B cell (primary cell): ENCODE data around the gene MUC5AC. TPM values are rescaled to one million over a fixed set of nuclear protein-coding genes. Genes with fewer than 3 reads are reported as not detected.

Experiments
- ATAC-seq: fragments of 200-7000 bp; cut with Tn5 transposase; one replicate; pipeline ENCODE4 v1.10.0; 2021; ENCODE audit warnings: low read depth, mild to moderate bottlenecking, moderate number of reproducible peaks, moderate library complexity
- CTCF ChIA-PET: fragments of 350-600 bp; sonication (Branson Sonifier 250); formaldehyde crosslinking; loops from one replicate; lab custom pipeline; 2021; ENCODE audit warnings: antibody characterized with exemption, inconsistent platforms; lab: Charles Lee
- POLR2A ChIA-PET: fragments of 350-600 bp; sonication (Branson Sonifier 250); formaldehyde crosslinking; loops from one replicate; lab custom pipeline; 2021; ENCODE audit warnings: antibody characterized with exemption; lab: Charles Lee
- DNase-seq: peaks from one replicate; pipeline ENCODE4 v3.0.0; 2013
- H2AFZ ChIP-seq: 2 replicates; pipeline ENCODE4 v1.6.1; 2012; ENCODE audit warnings: mild to moderate bottlenecking, low read depth, low read length; ENCODE audit not compliant: insufficient read depth, poor library complexity, severe bottlenecking
- H3K27ac ChIP-seq, 2 donors: 1 replicate in 1 of 2; 2 replicates in 1 of 2; pipeline ENCODE4 v1.5.1; 2012 to 2013; ENCODE audit warnings: low read length in 2 of 2, mild to moderate bottlenecking in 2 of 2, moderate library complexity in 1 of 2
- H3K27me3 ChIP-seq, 4 experiments: fragments of 200-600 bp in 1 of 4; sonication (generic) in 1 of 4; replicated peaks in 1 of 4; 1 replicate in 2 of 4; 2 replicates in 2 of 4; pipeline versions ENCODE4 v1.6.1 to v1.7.0; 2013 to 2016; ENCODE audit warnings: low read length in 3 of 4, mild to moderate bottlenecking in 2 of 4, mixed read lengths in 1 of 4, moderate library complexity in 1 of 4; ENCODE audit not compliant: insufficient read depth in 4 of 4, control insufficient read depth in 3 of 4; ENCODE audit errors: control extremely low read depth in 1 of 4
- H3K36me3 ChIP-seq, 2 experiments: replicated peaks in 1 of 2; 1 replicate in 1 of 2; 2 replicates in 1 of 2; pipeline versions ENCODE4 v1.6.1 to v1.7.1; 2013; ENCODE audit warnings: low read length in 1 of 2; ENCODE audit not compliant: insufficient read depth in 2 of 2, control insufficient read depth in 1 of 2; ENCODE audit errors: control extremely low read depth in 1 of 2, extremely low read depth in 1 of 2
- H3K4me1 ChIP-seq, 2 donors: fragments of 200-600 bp in 1 of 2; sonication (generic) in 1 of 2; 1 replicate in 1 of 2; 2 replicates in 1 of 2; pipeline versions ENCODE4 v1.5.1 to v1.6.1; 2013 to 2017; ENCODE audit warnings: low read length in 2 of 2; ENCODE audit not compliant: control insufficient read depth in 2 of 2, insufficient read depth in 2 of 2
- H3K4me2 ChIP-seq: replicated peaks from 2 replicates; pipeline ENCODE3; 2012; ENCODE audit warnings: mild to moderate bottlenecking, low read depth, low read length; ENCODE audit not compliant: poor library complexity, severe bottlenecking
- H3K4me3 ChIP-seq, 5 experiments: fragments of 200-600 bp in 1 of 5; sonication (generic) in 1 of 5; 1 replicate in 3 of 5; 2 replicates in 2 of 5; pipeline versions ENCODE4 v1.5.1 to v1.7.0; 2011 to 2016; ENCODE audit warnings: low read length in 4 of 5, mild to moderate bottlenecking in 4 of 5, low read depth in 2 of 5, control low read depth in 1 of 5, moderate library complexity in 1 of 5; ENCODE audit not compliant: insufficient read depth in 1 of 5; ENCODE audit errors: control extremely low read depth in 1 of 5, extremely low read depth in 1 of 5
- H3K79me2 ChIP-seq: fragments of 200-600 bp; sonication (generic); one replicate; pipeline ENCODE4 v1.6.0; 2016; ENCODE audit warnings: low read length; ENCODE audit not compliant: control insufficient read depth, insufficient read depth
- H3K9ac ChIP-seq: fragments of 200-600 bp; sonication (generic); 2 replicates; pipeline ENCODE4 v1.6.1; 2017; ENCODE audit warnings: mild to moderate bottlenecking, low read length, moderate library complexity
- H3K9me3 ChIP-seq, 3 donors: one replicate each; pipeline versions ENCODE4 v1.6.1 to v1.7.1; 2013; ENCODE audit warnings: low read length in 2 of 3; ENCODE audit not compliant: control insufficient read depth in 2 of 3, insufficient read depth in 1 of 3; ENCODE audit errors: control extremely low read depth in 1 of 3
- H4K20me1 ChIP-seq: 2 replicates; pipeline ENCODE4 v1.6.0; 2012; ENCODE audit warnings: mild to moderate bottlenecking, low read length; ENCODE audit not compliant: insufficient read depth, control insufficient read depth, poor library complexity, severe bottlenecking
- H3K27ac Mint-ChIP-seq: one replicate; pipeline ENCODE4 v1.8.0; 2021; ENCODE audit warnings: mixed read lengths
- H3K27me3 Mint-ChIP-seq: one replicate; pipeline ENCODE4 v1.8.0; 2021; ENCODE audit warnings: mixed read lengths
- H3K4me1 Mint-ChIP-seq: one replicate; pipeline ENCODE4 v1.8.0; 2021; ENCODE audit warnings: mixed read lengths
- H3K4me3 Mint-ChIP-seq: one replicate; pipeline ENCODE4 v1.8.0; 2021; ENCODE audit warnings: mixed read lengths
- H3K9me3 Mint-ChIP-seq: one replicate; pipeline ENCODE4 v1.8.0; 2022; ENCODE audit warnings: mixed read lengths; ENCODE audit not compliant: insufficient read depth
- EZH2 ChIP-seq: IDR thresholded peaks from 2 replicates; pipeline ENCODE4 v1.6.1; 2012; ENCODE audit warnings: borderline replicate concordance, low read depth, mild to moderate bottlenecking, moderate library complexity, low read length; ENCODE audit not compliant: insufficient read depth, poor library complexity, severe bottlenecking
- whole genome bisulfite sequencing: methylation state at CpG from one replicate; pipeline ENCODE4 v1.1.5; 2013; ENCODE audit warnings: missing lambda C conversion rate; ENCODE audit not compliant: insufficient coverage; 5-methylcytosine and 5-hydroxymethylcytosine counted together
- intact Hi-C: fragments of 100-400 bp; cut with micrococcal nuclease; formaldehyde crosslinking; loops from one replicate; pipeline ENCODE4 v1.10.0; 2022
- polyA plus RNA-seq: library from polyadenylated mRNA; depleted of rRNA; stranded (reverse); fragments of >200 nt; gene quantifications from 2 replicates; pipeline ENCODE4 v1.2.3, GENCODE V29; 2012
- total RNA-seq, 2 donors: library from RNA; stranded (reverse); fragments of 120-200 nt in 1 of 2; gene quantifications; 1 replicate in 1 of 2; 2 replicates in 1 of 2; pipeline versions ENCODE4 v1.2.3 to v1.2.4, GENCODE V29; 2013 to 2022
- TF ChIP-seq, protein P1 (sequence below): fragments of 200-600 bp; IDR thresholded peaks from one replicate; pipeline ENCODE4 v1.8.0; 2022; ENCODE audit warnings: antibody characterized with exemption, mild to moderate bottlenecking

Gene MUC5AC
- total and polyA plus RNA-seq, 2 donors (not counting 1 experiment from before 2014, with no cell fraction given), result not detected

- no peak overlapping the region for H3K4me3 ChIP-seq
- no peaks in the 10 kb centered on the region for H3K4me1 ChIP-seq
- no peaks in the 10 kb centered on the region for H3K36me3 ChIP-seq
- no peaks in the 10 kb centered on the region for H3K27me3 ChIP-seq
- ATAC-seq (no peak), DNase-seq (no peak)
- 89% methylated on average over 19 of the region's 23 CpGs for WGBS
- Mint-ChIP-seq H3K9me3 (no peaks in the 10 kb centered on the region), H3K4me3 (no peak overlapping the region), H3K27me3 (no peaks in the 10 kb centered on the region), H3K4me1 (no peaks in the 10 kb centered on the region), H3K27ac (no peak overlapping the region)
- CTCF ChIA-PET, result no interaction called here
- no peaks in the 10 kb centered on the region for H3K79me2 ChIP-seq
- intact Hi-C loops, result no loop called here
- no peak overlapping the region for H3K27ac ChIP-seq
- H2AFZ ChIP-seq, result no peak overlapping the region
- TF ChIP-seq, protein P1, sequence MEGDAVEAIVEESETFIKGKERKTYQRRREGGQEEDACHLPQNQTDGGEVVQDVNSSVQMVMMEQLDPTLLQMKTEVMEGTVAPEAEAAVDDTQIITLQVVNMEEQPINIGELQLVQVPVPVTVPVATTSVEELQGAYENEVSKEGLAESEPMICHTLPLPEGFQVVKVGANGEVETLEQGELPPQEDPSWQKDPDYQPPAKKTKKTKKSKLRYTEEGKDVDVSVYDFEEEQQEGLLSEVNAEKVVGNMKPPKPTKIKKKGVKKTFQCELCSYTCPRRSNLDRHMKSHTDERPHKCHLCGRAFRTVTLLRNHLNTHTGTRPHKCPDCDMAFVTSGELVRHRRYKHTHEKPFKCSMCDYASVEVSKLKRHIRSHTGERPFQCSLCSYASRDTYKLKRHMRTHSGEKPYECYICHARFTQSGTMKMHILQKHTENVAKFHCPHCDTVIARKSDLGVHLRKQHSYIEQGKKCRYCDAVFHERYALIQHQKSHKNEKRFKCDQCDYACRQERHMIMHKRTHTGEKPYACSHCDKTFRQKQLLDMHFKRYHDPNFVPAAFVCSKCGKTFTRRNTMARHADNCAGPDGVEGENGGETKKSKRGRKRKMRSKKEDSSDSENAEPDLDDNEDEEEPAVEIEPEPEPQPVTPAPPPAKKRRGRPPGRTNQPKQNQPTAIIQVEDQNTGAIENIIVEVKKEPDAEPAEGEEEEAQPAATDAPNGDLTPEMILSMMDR, result no peak
- no peak for TF ChIP-seq EZH2
- POLR2A ChIA-PET, result no interaction called here
- no peaks in the 10 kb centered on the region for H3K9me3 ChIP-seq
- no peaks in the 10 kb centered on the region for H4K20me1 ChIP-seq
- no peak overlapping the region for H3K4me2 ChIP-seq
- no peak overlapping the region for H3K9ac ChIP-seq
Observed at GRCh38 chr11:1235306-1235900, 77.7 kb downstream of the MUC5AC start.

DNA sequence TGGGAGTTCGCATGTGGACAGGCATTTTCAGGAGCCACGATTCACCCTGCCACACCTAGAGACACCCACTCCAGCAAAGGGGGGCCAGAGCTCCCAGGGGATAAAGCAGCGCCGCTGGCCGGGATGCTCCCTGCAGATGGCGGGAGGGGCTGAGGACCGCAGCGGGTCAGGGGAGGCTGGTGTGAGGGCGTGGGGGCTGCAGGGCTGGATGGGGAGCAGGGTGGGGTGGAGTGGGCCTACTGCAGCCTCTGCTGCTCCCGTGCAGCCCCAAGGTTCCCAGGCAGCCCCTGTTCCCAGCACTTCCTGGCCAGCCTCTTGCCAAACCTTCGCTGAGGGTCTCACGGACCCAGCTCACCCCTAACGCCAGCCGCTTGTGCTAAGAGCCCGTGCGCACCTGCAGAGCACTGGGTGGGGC, 78.2 kb downstream of the MUC5AC start:
- Histone ChIP-seq H3K9ac (no peak overlapping the region), H2AFZ (no peak overlapping the region), H3K36me3 (no peaks in the 10 kb centered on the region), H3K79me2 (no peaks in the 10 kb centered on the region), H3K27ac (no peak overlapping the region), H3K4me2 (no peak overlapping the region), H3K4me3 (no peak overlapping the region), H3K4me1 (no peaks in the 10 kb centered on the region), H3K9me3 (peaks cover 0 to 5% (median 0%) of the 10 kb centered on the region in 3 donors), H3K27me3 (no peaks in the 10 kb centered on the region), H4K20me1 (no peaks in the 10 kb centered on the region)
- Mint-ChIP-seq H3K27ac (no peak overlapping the region), H3K9me3 (no peaks in the 10 kb centered on the region), H3K4me1 (no peaks in the 10 kb centered on the region), H3K4me3 (no peak overlapping the region), H3K27me3 (no peaks in the 10 kb centered on the region)
- ATAC-seq (no peak), DNase-seq (no peak)
- POLR2A ChIA-PET, result no interaction called here
- WGBS, result 74% methylated on average over 9 of the region's 16 CpGs
- CTCF ChIA-PET, result no interaction called here
- intact Hi-C loops, result no loop called here
- TF ChIP-seq, protein P1, result no peak
- no peak for TF ChIP-seq EZH2
